RWPE1 (cell line): Measurements from ENCODE around the gene FBXW9.
"Not testable (repeated sequence)": the region's sequence is repeated elsewhere in the genome, so short reads cannot be mapped to it uniquely, and the experiment has no call there.

Experiments
- CTCF ChIA-PET: fragments of 350-600 bp; sonication (Branson Sonifier 250); formaldehyde crosslinking; extraction: SDS; loops from one replicate; lab custom pipeline; 2021; lab: Yijun Ruan, JAX
- POLR2A ChIA-PET: fragments of 400-600 bp; formaldehyde crosslinking; extraction: SDS; loops from one replicate; lab custom pipeline; 2020; ENCODE audit warnings: antibody characterized with exemption; ENCODE audit not compliant: low non-redundant PET; lab: Yijun Ruan, JAX
- DNase-seq: peaks from one replicate; pipeline ENCODE4 v3.0.0; 2012; ENCODE audit warnings: low spot score
- H3K27ac ChIP-seq: fragments of 450-650 bp; 2 replicates; pipeline ENCODE4 v1.5.1; 2017
- TF ChIP-seq, protein P1 (sequence below): fragments of 450-650 bp; conservative IDR thresholded peaks from 2 replicates; pipeline ENCODE4 v1.5.1; 2017; ENCODE audit warnings: low read depth, mild to moderate bottlenecking

Gene FBXW9

DNA sequence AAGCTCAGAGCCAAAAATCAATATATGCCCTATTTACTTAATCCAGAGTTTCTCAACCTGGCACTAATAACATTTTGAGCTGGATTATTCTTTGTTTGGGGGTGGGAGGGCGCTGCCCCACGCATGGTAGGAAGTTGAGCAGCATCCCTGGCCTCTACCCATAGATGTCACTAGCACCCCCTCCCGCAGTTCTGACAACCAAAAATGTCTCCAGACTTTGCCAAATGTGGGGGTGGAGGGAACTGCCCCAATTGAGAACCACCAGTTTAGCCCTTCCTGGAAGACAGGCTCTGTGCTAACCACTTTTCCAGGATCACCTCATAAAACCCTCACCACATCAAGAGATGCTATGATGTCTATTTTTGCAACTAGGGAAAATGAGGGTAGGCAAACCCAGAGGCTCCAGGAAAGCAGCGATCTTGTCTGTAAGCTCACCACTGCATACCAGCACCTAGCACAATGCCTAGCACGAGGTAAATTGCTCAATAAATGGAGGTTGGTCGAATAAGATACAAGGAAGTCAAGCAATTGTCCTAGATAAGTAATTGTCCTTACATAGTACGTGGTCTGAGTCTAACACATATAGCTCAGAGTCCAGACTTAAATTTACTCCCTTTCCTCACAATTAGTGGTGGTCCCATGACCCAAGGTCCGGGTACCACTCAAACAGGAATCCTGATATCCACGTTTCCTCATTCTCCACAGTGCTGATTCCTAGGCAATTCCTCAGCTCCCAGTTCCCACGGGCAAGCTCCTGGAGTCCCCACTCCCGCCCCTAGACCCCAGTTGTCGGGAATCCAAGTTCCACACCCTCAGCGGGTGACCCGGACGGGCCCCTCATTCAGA is 37.2 kb upstream of the FBXW9 start:
- DNase-seq: peak; percentile 68
- POLR2A ChIA-PET: interaction anchor here (1.7 kb wide), 1 partner anchor 10 kb away, joined by 8 read pairs; the partner anchor contains the start of gene TNPO2
- peak overlapping the region; percentile 96 for H3K27ac ChIP-seq
- CTCF ChIA-PET: interaction anchor here (0.5 to 1.0 kb wide), 4 partner anchors 8 to 13 kb away, joined by 3 to 4 read pairs (median 4); no protein-coding TSS in a partner anchor
- TF ChIP-seq, protein P1, sequence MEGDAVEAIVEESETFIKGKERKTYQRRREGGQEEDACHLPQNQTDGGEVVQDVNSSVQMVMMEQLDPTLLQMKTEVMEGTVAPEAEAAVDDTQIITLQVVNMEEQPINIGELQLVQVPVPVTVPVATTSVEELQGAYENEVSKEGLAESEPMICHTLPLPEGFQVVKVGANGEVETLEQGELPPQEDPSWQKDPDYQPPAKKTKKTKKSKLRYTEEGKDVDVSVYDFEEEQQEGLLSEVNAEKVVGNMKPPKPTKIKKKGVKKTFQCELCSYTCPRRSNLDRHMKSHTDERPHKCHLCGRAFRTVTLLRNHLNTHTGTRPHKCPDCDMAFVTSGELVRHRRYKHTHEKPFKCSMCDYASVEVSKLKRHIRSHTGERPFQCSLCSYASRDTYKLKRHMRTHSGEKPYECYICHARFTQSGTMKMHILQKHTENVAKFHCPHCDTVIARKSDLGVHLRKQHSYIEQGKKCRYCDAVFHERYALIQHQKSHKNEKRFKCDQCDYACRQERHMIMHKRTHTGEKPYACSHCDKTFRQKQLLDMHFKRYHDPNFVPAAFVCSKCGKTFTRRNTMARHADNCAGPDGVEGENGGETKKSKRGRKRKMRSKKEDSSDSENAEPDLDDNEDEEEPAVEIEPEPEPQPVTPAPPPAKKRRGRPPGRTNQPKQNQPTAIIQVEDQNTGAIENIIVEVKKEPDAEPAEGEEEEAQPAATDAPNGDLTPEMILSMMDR: no peak; the same call in 1 of the 2 replicates

DNA sequence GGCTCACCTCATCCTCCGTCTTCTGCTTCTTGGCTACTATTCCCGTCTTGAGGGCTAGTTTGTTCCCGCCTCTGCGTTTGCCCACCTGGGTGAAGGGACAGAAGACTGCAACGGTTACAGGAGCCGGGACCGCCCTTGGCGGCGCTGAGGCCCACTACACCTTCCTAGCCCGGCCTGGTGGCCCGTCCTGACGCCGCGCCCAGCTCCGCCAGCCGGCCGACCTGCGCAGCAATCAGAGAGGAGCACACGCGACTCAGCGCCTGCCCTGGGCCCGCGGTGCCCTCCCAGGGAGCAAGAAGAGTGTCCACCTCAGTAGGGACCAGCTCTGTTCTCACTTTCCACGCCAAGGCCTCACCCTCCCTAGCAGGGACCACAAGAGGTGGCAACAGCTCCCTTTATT is 34.9 kb upstream of the FBXW9 start:
- DNase-seq: no peak
- H3K27ac ChIP-seq: peak overlapping the region; percentile 22
- CTCF ChIA-PET: interaction anchor here (0.6 to 0.7 kb wide), 4 partner anchors 127 to 1347 kb away, joined by 3 to 4 read pairs (median 4); partner anchors contain the start of gene EPOR
- TF ChIP-seq, protein P1: no peak
- POLR2A ChIA-PET: no interaction called here

DNA sequence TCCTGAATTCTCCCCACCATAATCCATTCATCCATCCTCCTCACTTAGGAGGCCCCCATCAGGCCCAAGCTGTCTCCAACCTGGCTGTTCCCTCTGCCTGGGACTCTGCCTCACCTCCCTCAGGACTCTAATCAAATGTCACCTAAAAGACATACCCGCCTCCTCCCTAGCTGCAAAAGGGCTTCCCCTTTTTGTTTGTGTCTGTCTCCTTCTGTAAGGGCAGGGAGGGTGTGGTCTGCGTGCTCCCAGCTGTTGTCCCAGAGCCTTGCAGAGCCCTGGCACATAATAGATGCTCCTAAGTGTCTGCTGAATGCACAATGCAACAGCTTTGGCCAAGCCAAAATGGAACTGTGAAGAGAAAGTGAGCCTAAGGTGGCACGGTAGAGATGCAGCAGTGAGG is 33.6 kb upstream of the FBXW9 start:
- DNase-seq: no peak
- TF ChIP-seq, protein P1: no peak
- ChIA-PET POLR2A (no interaction called here), CTCF (interaction anchor here (1.0 kb wide), 1 partner anchor 9 kb away, joined by 3 read pairs; no protein-coding TSS in a partner anchor)
- H3K27ac ChIP-seq: peak overlapping the region; percentile 57

DNA sequence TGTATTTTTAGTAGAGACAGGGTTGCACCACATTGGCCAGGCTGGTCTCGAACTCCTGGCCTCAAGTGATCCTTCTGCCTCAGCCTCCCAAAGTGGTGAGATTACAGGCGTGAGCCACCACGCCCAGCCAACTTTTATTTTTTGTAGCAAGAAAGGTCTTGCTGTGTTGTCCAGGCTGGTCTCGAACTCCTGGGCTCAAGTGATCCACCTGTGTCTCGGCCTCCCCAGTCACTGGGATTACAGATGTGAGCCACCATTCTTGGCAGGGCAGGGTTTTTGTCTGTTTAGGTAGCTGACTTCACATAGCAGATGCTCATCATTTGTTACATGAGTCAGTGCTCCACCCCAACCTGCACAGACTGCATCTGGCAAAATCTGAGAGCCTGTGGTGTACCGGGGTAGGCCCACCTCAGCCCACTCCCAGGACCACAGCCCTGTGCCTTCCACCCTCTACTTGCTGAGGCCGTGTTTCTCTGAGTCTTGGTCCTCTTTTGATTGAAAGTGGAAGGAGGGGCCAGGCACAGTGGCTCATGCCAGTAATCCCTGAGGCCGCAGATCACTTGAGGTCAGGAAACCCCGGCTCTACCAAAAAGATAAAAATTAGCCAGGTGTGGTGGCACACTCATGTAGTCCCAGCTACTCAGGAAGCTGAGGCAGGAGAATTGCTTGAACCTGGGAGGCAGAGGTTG is 31.5 kb upstream of the FBXW9 start:
- DNase-seq: no peak
- ChIA-PET POLR2A (no interaction called here), CTCF (no interaction called here)
- peak overlapping the region; percentile 57 for H3K27ac ChIP-seq
- TF ChIP-seq, protein P1: no peak

DNA sequence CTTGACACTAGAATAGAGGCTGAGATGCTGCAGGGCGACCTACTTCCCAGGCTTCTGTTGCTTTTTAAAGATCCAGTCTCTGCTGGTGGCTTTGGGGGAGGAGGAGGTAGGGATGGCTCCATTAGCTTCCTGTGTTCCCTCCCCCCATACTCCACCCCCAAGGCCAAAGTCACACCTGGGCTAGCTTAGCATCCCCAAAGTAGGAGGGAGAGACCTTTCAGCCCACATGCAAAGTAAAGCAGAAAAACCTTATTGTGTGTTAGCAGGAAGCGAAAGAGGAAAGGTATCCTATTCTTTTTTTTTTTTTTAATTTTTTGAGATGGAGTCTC is 30.5 kb upstream of the FBXW9 start:
- ChIA-PET CTCF (no interaction called here), POLR2A (interaction anchor here (0.7 kb wide), 1 partner anchor 13 kb away, joined by 3 read pairs; no protein-coding TSS in a partner anchor)
- TF ChIP-seq, protein P1: no peak
- H3K27ac ChIP-seq: peak overlapping the region; percentile 57
- no peak for DNase-seq

DNA sequence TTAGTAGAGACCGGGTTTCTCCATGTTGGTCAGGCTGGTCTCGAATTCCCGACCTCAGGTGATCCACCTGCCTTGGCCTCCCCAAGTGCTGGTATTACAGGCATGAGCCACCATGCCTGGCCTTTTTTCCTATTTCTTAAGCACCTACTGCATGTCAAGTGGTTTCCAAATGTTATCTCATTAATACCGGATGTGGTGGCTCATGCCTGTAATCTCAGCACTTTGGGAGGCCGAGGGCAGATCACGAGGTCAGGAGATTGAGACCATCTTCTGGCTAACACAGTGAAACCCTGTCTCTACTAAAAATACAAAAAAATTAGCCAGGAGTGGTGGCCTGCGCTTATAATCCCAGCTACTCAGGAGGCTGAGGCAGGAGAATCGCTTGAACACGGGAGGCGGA is 29.2 kb upstream of the FBXW9 start:
- ChIA-PET POLR2A (interaction anchor here (0.7 kb wide), 2 partner anchors 26 to 296 kb away, joined by 5 to 6 read pairs; no protein-coding TSS in a partner anchor), CTCF (interaction anchor here (0.9 kb wide), 1 partner anchor 8 kb away, joined by 3 read pairs; no protein-coding TSS in a partner anchor)
- H3K27ac ChIP-seq: peak overlapping the region; percentile 29
- DNase-seq: not testable (repeated sequence)
